PFSK-1 (cell line): ENCODE data around the gene PNMA1.

ENCODE experiments used
- FOXP2 ChIP-seq: optimal IDR thresholded peaks from 2 replicates; pipeline ENCODE3; 2011; ENCODE audit warnings: borderline replicate concordance, control low read depth, inconsistent platforms; ENCODE audit not compliant: insufficient read depth; ENCODE audit errors: extremely low read length, extremely low read depth
- POLR2AphosphoS5 ChIP-seq: IDR thresholded peaks from 2 replicates; pipeline ENCODE4 v1.6.1; 2012; ENCODE audit warnings: low read depth, mild to moderate bottlenecking, control low read depth, low read length, moderate library complexity
- REST ChIP-seq, 2 experiments: IDR thresholded peaks; 2 replicates each; pipeline versions ENCODE4 v1.6.1 to v1.8.0; 2011 to 2012; ENCODE audit warnings: low read depth in 2 of 2, low read length in 2 of 2, control low read depth in 1 of 2, inconsistent platforms in 1 of 2, mild to moderate bottlenecking in 1 of 2, moderate library complexity in 1 of 2; ENCODE audit not compliant: insufficient read depth in 1 of 2
- SIN3A ChIP-seq: IDR thresholded peaks from 2 replicates; pipeline ENCODE4 v1.6.1; 2012; ENCODE audit warnings: mild to moderate bottlenecking, low read length, moderate library complexity, borderline replicate concordance; ENCODE audit not compliant: insufficient read depth
- TAF1 ChIP-seq: IDR thresholded peaks from 2 replicates; pipeline ENCODE4 v1.6.1; 2012; ENCODE audit warnings: low read length, control low read depth, borderline replicate concordance; ENCODE audit not compliant: insufficient read depth

The PNMA1 gene

GRCh38 chr14:73742520-73743238 is 28.5 kb upstream of the PNMA1 start:
- no peak for TF ChIP-seq SIN3A
- no peak for TF ChIP-seq POLR2AphosphoS5
- TF ChIP-seq FOXP2: no peak

GRCh38 chr14:73741876-73742519 is 27.8 kb upstream of the PNMA1 start:
- TF ChIP-seq SIN3A (no peak), TAF1 (no peak), POLR2AphosphoS5 (no peak), REST (IDR thresholded peaks at IDR 0.05; ENCODE audit: insufficient read depth in 1 of 2, low read depth in 2 of 2, low read length in 2 of 2) (no peak), FOXP2 (no peak)

GRCh38 chr14:73741386-73741875 is 27.2 kb upstream of the PNMA1 start:
- TF ChIP-seq POLR2AphosphoS5 (no peak), SIN3A (no peak), REST (IDR thresholded peaks at IDR 0.05; ENCODE audit: insufficient read depth in 1 of 2, low read depth in 2 of 2, low read length in 2 of 2) (no peak), FOXP2 (no peak), TAF1 (no peak)

GRCh38 chr14:73740618-73741326 is 26.6 kb upstream of the PNMA1 start:
- TF ChIP-seq SIN3A: no peak
- no peak for TF ChIP-seq POLR2AphosphoS5
- no peak for TF ChIP-seq FOXP2
- TF ChIP-seq REST (IDR thresholded peaks at IDR 0.05; ENCODE audit: insufficient read depth in 1 of 2, low read depth in 2 of 2, low read length in 2 of 2): no peak
- TF ChIP-seq TAF1: no peak

GRCh38 chr14:73739899-73740617 is 25.9 kb upstream of the PNMA1 start:
- TF ChIP-seq TAF1: no peak
- TF ChIP-seq FOXP2: no peak
- TF ChIP-seq SIN3A: no peak
- TF ChIP-seq POLR2AphosphoS5: no peak
- no peak for TF ChIP-seq REST (IDR thresholded peaks at IDR 0.05; ENCODE audit: insufficient read depth in 1 of 2, low read depth in 2 of 2, low read length in 2 of 2)
